ENCODE results near the gene URM1.

URM1 gene

GRCh38 chr9:128429513-128430086 lies 58.4 kb downstream of the URM1 start:
- DNase-seq (ENCODE audit: low read depth), result no peak

- DNase-seq (ENCODE audit: low read depth), result no peak
Measured at GRCh38 chr9:128431207-128431606, 60.0 kb downstream of the URM1 start.

GRCh38 chr9:128434340-128434739 lies 63.2 kb downstream of the URM1 start:
- no peak for DNase-seq (ENCODE audit: low read depth)

- DNase-seq (ENCODE audit: low read depth), result no peak
Measured at GRCh38 chr9:128435611-128436010, 64.4 kb downstream of the URM1 start.

- DNase-seq (ENCODE audit: low read depth), result peak; percentile 57
Measured at GRCh38 chr9:128438343-128439109, 67.4 kb downstream of the URM1 start.

- DNase-seq (ENCODE audit: low read depth), result no peak
Measured at GRCh38 chr9:128439273-128439672, 68.1 kb downstream of the URM1 start.

Measured in iris pigment epithelial cell (primary cell).